Liver (tissue), 3 donors: ENCODE measurements around the gene SLC6A5.
A peak's percentile ranks its signal among the peaks of the same experiment; 100 is the strongest.

ENCODE experiments used
- ATF3 ChIP-seq: IDR thresholded peaks from 2 replicates; pipeline ENCODE4 v1.6.1; 2016; ENCODE audit warnings: antibody characterized with exemption
- CTCF ChIP-seq: fragments of 150-350 bp; IDR thresholded peaks from 2 replicates; pipeline ENCODE4 v1.5.1; 2017; ENCODE audit warnings: improper control_type of control experiment, low read depth, low read length; ENCODE audit not compliant: missing input control
- EGR1 ChIP-seq, 2 donors: IDR thresholded peaks; 2 replicates each; pipeline ENCODE4 v1.6.1; 2016 to 2018; ENCODE audit warnings: antibody characterized with exemption in 2 of 2, low read depth in 2 of 2
- FOXA1 ChIP-seq: IDR thresholded peaks from 2 replicates; pipeline ENCODE4 v1.6.1; 2016; ENCODE audit warnings: antibody characterized with exemption
- GABPA ChIP-seq, 2 donors: IDR thresholded peaks in 1 of 2; conservative IDR thresholded peaks in 1 of 2; 2 replicates each; pipeline ENCODE4 v1.6.1; 2016; ENCODE audit warnings: antibody characterized with exemption in 2 of 2, mild to moderate bottlenecking in 1 of 2, moderate library complexity in 1 of 2
- HNF4A ChIP-seq, 2 donors: conservative IDR thresholded peaks; 2 replicates each; pipeline ENCODE4 v1.6.1; 2016; ENCODE audit warnings: antibody characterized with exemption in 2 of 2, mild to moderate bottlenecking in 2 of 2
- JUND ChIP-seq, 2 donors: IDR thresholded peaks; 2 replicates each; pipeline ENCODE4 v1.6.1; 2016; ENCODE audit warnings: antibody characterized with exemption in 2 of 2
- MAX ChIP-seq: IDR thresholded peaks from 2 replicates; pipeline ENCODE4 v1.6.1; 2016; ENCODE audit warnings: antibody characterized with exemption
- RAD21 ChIP-seq, 2 donors: IDR thresholded peaks; 2 replicates each; pipeline ENCODE4 v1.6.1; 2016; ENCODE audit warnings: antibody characterized with exemption in 2 of 2, mild to moderate bottlenecking in 2 of 2
- SP1 ChIP-seq: IDR thresholded peaks from 2 replicates; pipeline ENCODE4 v1.6.1; 2018; ENCODE audit warnings: antibody characterized with exemption, mild to moderate bottlenecking
- TAF1 ChIP-seq: conservative IDR thresholded peaks from 2 replicates; pipeline ENCODE4 v1.6.1; 2016; ENCODE audit warnings: antibody characterized with exemption, mild to moderate bottlenecking
- YY1 ChIP-seq: IDR thresholded peaks from 2 replicates; pipeline ENCODE4 v1.6.1; 2016; ENCODE audit warnings: antibody characterized with exemption, mild to moderate bottlenecking
- ZBTB33 ChIP-seq: IDR thresholded peaks from 2 replicates; pipeline ENCODE4 v1.6.1; 2016; ENCODE audit warnings: antibody characterized with exemption
- TF ChIP-seq, protein P1 (sequence below): IDR thresholded peaks from 2 replicates; pipeline ENCODE4 v1.6.1; 2016; ENCODE audit warnings: antibody characterized with exemption, mild to moderate bottlenecking
- donor health status: healthy.
- donor health status: healthy.

GRCh38 chr11:20599221-20600019 is at the start of gene SLC6A5:
- no peak for TF ChIP-seq CTCF
- peak in 1 of 2 donors; percentile 11 for TF ChIP-seq RAD21 (IDR thresholded peaks at IDR 0.05)
- no peak for TF ChIP-seq FOXA1
- no peak for TF ChIP-seq MAX
- TF ChIP-seq TAF1: no peak
- TF ChIP-seq GABPA (IDR thresholded peaks at IDR 0.05 in 1 of 2, conservative IDR thresholded peaks at IDR 0.05 in 1 of 2): no peak
- TF ChIP-seq, protein P1, sequence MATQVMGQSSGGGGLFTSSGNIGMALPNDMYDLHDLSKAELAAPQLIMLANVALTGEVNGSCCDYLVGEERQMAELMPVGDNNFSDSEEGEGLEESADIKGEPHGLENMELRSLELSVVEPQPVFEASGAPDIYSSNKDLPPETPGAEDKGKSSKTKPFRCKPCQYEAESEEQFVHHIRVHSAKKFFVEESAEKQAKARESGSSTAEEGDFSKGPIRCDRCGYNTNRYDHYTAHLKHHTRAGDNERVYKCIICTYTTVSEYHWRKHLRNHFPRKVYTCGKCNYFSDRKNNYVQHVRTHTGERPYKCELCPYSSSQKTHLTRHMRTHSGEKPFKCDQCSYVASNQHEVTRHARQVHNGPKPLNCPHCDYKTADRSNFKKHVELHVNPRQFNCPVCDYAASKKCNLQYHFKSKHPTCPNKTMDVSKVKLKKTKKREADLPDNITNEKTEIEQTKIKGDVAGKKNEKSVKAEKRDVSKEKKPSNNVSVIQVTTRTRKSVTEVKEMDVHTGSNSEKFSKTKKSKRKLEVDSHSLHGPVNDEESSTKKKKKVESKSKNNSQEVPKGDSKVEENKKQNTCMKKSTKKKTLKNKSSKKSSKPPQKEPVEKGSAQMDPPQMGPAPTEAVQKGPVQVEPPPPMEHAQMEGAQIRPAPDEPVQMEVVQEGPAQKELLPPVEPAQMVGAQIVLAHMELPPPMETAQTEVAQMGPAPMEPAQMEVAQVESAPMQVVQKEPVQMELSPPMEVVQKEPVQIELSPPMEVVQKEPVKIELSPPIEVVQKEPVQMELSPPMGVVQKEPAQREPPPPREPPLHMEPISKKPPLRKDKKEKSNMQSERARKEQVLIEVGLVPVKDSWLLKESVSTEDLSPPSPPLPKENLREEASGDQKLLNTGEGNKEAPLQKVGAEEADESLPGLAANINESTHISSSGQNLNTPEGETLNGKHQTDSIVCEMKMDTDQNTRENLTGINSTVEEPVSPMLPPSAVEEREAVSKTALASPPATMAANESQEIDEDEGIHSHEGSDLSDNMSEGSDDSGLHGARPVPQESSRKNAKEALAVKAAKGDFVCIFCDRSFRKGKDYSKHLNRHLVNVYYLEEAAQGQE: peak; percentile 99
- no peak for TF ChIP-seq ATF3
- TF ChIP-seq ZBTB33: no peak
- no peak for TF ChIP-seq JUND (IDR thresholded peaks at IDR 0.05)
- no peak for TF ChIP-seq YY1
- no peak for TF ChIP-seq EGR1 (IDR thresholded peaks at IDR 0.05; ENCODE audit: low read depth in 2 of 2)
- no peak for TF ChIP-seq SP1
- TF ChIP-seq HNF4A (conservative IDR thresholded peaks at IDR 0.05): no peak
